ENCODE data around the gene TPCN2.

GRCh38 chr11:69075421-69076128 is 26.8 kb downstream of the TPCN2 start:
- TF ChIP-seq, protein P1, sequence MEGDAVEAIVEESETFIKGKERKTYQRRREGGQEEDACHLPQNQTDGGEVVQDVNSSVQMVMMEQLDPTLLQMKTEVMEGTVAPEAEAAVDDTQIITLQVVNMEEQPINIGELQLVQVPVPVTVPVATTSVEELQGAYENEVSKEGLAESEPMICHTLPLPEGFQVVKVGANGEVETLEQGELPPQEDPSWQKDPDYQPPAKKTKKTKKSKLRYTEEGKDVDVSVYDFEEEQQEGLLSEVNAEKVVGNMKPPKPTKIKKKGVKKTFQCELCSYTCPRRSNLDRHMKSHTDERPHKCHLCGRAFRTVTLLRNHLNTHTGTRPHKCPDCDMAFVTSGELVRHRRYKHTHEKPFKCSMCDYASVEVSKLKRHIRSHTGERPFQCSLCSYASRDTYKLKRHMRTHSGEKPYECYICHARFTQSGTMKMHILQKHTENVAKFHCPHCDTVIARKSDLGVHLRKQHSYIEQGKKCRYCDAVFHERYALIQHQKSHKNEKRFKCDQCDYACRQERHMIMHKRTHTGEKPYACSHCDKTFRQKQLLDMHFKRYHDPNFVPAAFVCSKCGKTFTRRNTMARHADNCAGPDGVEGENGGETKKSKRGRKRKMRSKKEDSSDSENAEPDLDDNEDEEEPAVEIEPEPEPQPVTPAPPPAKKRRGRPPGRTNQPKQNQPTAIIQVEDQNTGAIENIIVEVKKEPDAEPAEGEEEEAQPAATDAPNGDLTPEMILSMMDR (IDR thresholded peaks at IDR 0.05; ENCODE audit: borderline replicate concordance, extremely low read depth, low read length, poor library complexity, severe bottlenecking), result no peak
- TF ChIP-seq EZH2 (IDR thresholded peaks at IDR 0.05; ENCODE audit: borderline replicate concordance, low read depth, low read length, severe bottlenecking), result no peak

All from DND-41 (cell line).